Psoas muscle (tissue), 8 donors: ENCODE measurements around the gene NSMCE3. TPM values are rescaled to one million over a fixed set of nuclear protein-coding genes. Genes with fewer than 3 reads are reported as not detected.

Source experiments
- ATAC-seq, 4 donors: fragments of 200-7000 bp; cut with Tn5 transposase; one replicate each; pipeline ENCODE4 v1.9.1; 2020; ENCODE audit warnings: moderate library complexity in 3 of 4, mild to moderate bottlenecking in 2 of 4
- DNase-seq, 2 donors: peaks; one replicate each; pipeline ENCODE4 v3.0.0-alpha.2; 2020
- H3K27ac ChIP-seq: fragments of 200-600 bp; one replicate; pipeline ENCODE4 v1.8.0; 2022
- H3K27me3 ChIP-seq, 3 donors: fragments of 200-600 bp in 1 of 3; one replicate each; pipeline versions ENCODE4 v1.6.1 to v1.8.0; 2013 to 2022; ENCODE audit warnings: low read length in 2 of 3, mild to moderate bottlenecking in 2 of 3, moderate library complexity in 1 of 3; ENCODE audit not compliant: insufficient read depth in 3 of 3
- H3K36me3 ChIP-seq, 2 donors: fragments of 200-600 bp in 1 of 2; one replicate each; pipeline versions ENCODE4 v1.6.1 to v1.8.0; 2013 to 2022; ENCODE audit warnings: low read depth in 1 of 2, mild to moderate bottlenecking in 1 of 2, moderate library complexity in 1 of 2; ENCODE audit not compliant: insufficient read depth in 1 of 2
- H3K4me1 ChIP-seq: fragments of 200-600 bp; one replicate; pipeline ENCODE4 v1.8.0; 2022
- H3K4me3 ChIP-seq: fragments of 200-600 bp; one replicate; pipeline ENCODE4 v1.8.0; 2022; ENCODE audit warnings: mild to moderate bottlenecking
- H3K9me3 ChIP-seq: fragments of 200-600 bp; one replicate; pipeline ENCODE4 v1.8.0; 2022
- CTCF ChIP-seq: fragments of 200-600 bp; IDR thresholded peaks from one replicate; pipeline ENCODE4 v1.8.0; 2022; ENCODE audit warnings: antibody characterized with exemption
- WGBS, 3 donors: extraction: QIAGEN DNeasy Blood & Tissue Kit; methylation state at CpG; one replicate each; pipeline versions ENCODE4 v1.1.6 to v1.1.7; 2013; 5-methylcytosine and 5-hydroxymethylcytosine counted together
- intact Hi-C, 2 donors: fragments of 100-400 bp; cut with DNase I; formaldehyde crosslinking; loops; one replicate each; pipeline versions ENCODE4 v1.11.0 to v1.14.2; 2022
- polyA plus RNA-seq, 3 donors: library from polyadenylated mRNA; stranded (reverse); fragments of 200-250 nt; gene quantifications; one replicate each; pipeline ENCODE4 v1.2.3, GENCODE V29; 2013
- total RNA-seq, 4 donors: library from RNA; stranded (reverse); fragmentation: NEBNext Ultra II Directional in 2 of 4; extraction: Animal tissue kit (Norgen Biotek cat#: 25700) in 2 of 4; gene quantifications; one replicate each; pipeline versions ENCODE4 v1.2.1 to v1.2.4, GENCODE V29; 2021 to 2023
- donor health status: healthy with polysubstance abuse.
- donor health status: DM: no; HTN: no; CAD: no; lungs with moderate emphysema.
- donor health status: Bipolar disorder and iron deficiency.
- donor health status: healthy.
- donor health status: DM: yes; HTN: yes; CAD: no.
- donor health status: DM: no; HTN: no; CAD: no.
- donor health status: DM: no; HTN: no; CAD: no.
- donor health status: DM: yes; HTN: yes; CAD: no.

The NSMCE3 gene
- total and polyA plus RNA-seq, 7 donors = 4.6 to 6.5 (median 5.5) TPM

GRCh38 chr15:29275855-29276254, 6.2 kb upstream of the NSMCE3 start:
- no peaks in the 10 kb centered on the region for H3K9me3 ChIP-seq
- WGBS, 3 donors = 86 to 94% (median 86%) methylated on average over 1 of the region's 1 CpG
- H3K4me3 ChIP-seq = no peak overlapping the region
- H3K36me3 ChIP-seq = no peaks in the 10 kb centered on the region
- no peak for DNase-seq
- no peaks in the 10 kb centered on the region for H3K27me3 ChIP-seq
- no peak for TF ChIP-seq CTCF
- H3K4me1 ChIP-seq = no peaks in the 10 kb centered on the region
- intact Hi-C loops = loop anchor here in 1 of 2 donors (10.0 kb wide), 1 partner anchor 131 kb away; no protein-coding TSS in a partner anchor
- no peak overlapping the region for H3K27ac ChIP-seq
- no peak for ATAC-seq

GRCh38 chr15:29274946-29275345, 5.3 kb upstream of the NSMCE3 start:
- Histone ChIP-seq H3K27ac (no peak overlapping the region), H3K4me1 (peaks cover 5% of the 10 kb centered on the region), H3K36me3 (no peaks in the 10 kb centered on the region), H3K27me3 (no peaks in the 10 kb centered on the region), H3K9me3 (no peaks in the 10 kb centered on the region), H3K4me3 (no peak overlapping the region)
- WGBS, 3 donors = 78 to 81% (median 81%) methylated on average over 3 of the region's 3 CpGs
- DNase-seq (no peak), ATAC-seq (no peak)
- no peak for TF ChIP-seq CTCF
- intact Hi-C loops = loop anchor here in 1 of 2 donors (10.0 kb wide), 1 partner anchor 130 kb away; no protein-coding TSS in a partner anchor

- WGBS, 3 donors = 95 to 98% (median 96%) methylated on average over 5 of the region's 5 CpGs
- intact Hi-C loops = loop anchor here in 1 of 2 donors (10.0 kb wide), 1 partner anchor 127 kb away; no protein-coding TSS in a partner anchor
- DNase-seq (no peak), ATAC-seq (no peak)
- Histone ChIP-seq H3K9me3 (no peaks in the 10 kb centered on the region), H3K27ac (no peak overlapping the region), H3K4me3 (no peak overlapping the region), H3K4me1 (peaks cover 15% of the 10 kb centered on the region), H3K27me3 (no peaks in the 10 kb centered on the region), H3K36me3 (no peaks in the 10 kb centered on the region)
- TF ChIP-seq CTCF = no peak
These were observed 2.6 kb upstream of the NSMCE3 start for GRCh38 chr15:29272219-29272618.

DNA sequence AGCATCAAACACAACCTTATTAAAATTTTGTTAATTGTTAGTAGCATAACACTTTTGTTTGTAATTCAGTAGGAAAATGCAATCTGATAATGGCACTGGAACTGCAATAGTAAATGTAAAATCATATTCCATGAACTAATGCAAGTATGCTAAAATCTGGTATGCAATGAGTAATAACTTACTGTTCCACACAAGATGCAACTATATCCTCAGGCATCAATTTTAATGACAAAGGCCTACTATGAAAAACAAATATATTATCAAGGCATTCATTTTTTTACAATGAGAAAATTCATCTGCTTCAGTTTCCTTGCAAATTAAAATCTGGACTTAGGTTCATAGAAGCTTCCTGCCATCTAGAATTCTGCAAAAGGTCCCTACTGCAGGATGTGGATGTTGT, 1.4 kb upstream of the NSMCE3 start:
- ATAC-seq (no peak), DNase-seq (no peak)
- intact Hi-C loops = loop anchor here in 1 of 2 donors (10.0 kb wide), 1 partner anchor 126 kb away; no protein-coding TSS in a partner anchor
- TF ChIP-seq CTCF = no peak
- no peaks in the 10 kb centered on the region for H3K36me3 ChIP-seq
- H3K9me3 ChIP-seq = no peaks in the 10 kb centered on the region
- H3K4me3 ChIP-seq = no peak overlapping the region
- no peak overlapping the region for H3K27ac ChIP-seq
- peaks cover 21% of the 10 kb centered on the region for H3K4me1 ChIP-seq
- H3K27me3 ChIP-seq = no peaks in the 10 kb centered on the region
